ENCODE data around the gene SERPINI2.

Gene SERPINI2

GRCh38 chr3:167473863-167474262 lies at the start of gene SERPINI2:
TSS of gene SERPINI2 (minus strand) at chr3:167474042. CDS start at chr3:167471834, 2,208 bp downstream.
- DNase-seq: no peak

GRCh38 chr3:167521006-167521355 lies 47.1 kb upstream of the SERPINI2 start:
- no peak for DNase-seq

- DNase-seq: no peak
Measured at GRCh38 chr3:167520266-167521005, 46.6 kb upstream of the SERPINI2 start.

GRCh38 chr3:167507954-167508353 lies 34.1 kb upstream of the SERPINI2 start:
- DNase-seq: no peak

GRCh38 chr3:167502401-167502800 lies 28.6 kb upstream of the SERPINI2 start:
- DNase-seq: no peak

- no peak for DNase-seq
Measured at GRCh38 chr3:167501941-167502340, 28.1 kb upstream of the SERPINI2 start.

- no peak for DNase-seq
Measured at GRCh38 chr3:167497903-167498302, 24.1 kb upstream of the SERPINI2 start.

GRCh38 chr3:167493244-167493643 lies 19.4 kb upstream of the SERPINI2 start:
- DNase-seq: no peak

- DNase-seq: no peak
Measured at GRCh38 chr3:167491621-167492020, 17.8 kb upstream of the SERPINI2 start.

GRCh38 chr3:167489571-167489970 lies 15.7 kb upstream of the SERPINI2 start:
- no peak for DNase-seq

GRCh38 chr3:167487556-167487955 lies 13.7 kb upstream of the SERPINI2 start:
- no peak for DNase-seq

GRCh38 chr3:167484551-167484950 lies 10.7 kb upstream of the SERPINI2 start:
- DNase-seq: no peak

- no peak for DNase-seq
Measured at GRCh38 chr3:167483708-167484475, 10.1 kb upstream of the SERPINI2 start.

GRCh38 chr3:167481164-167481563 lies 7.3 kb upstream of the SERPINI2 start:
- no peak for DNase-seq

- DNase-seq: no peak
Measured at GRCh38 chr3:167480748-167481147, 6.9 kb upstream of the SERPINI2 start.

- DNase-seq: no peak
Measured at GRCh38 chr3:167469381-167469780, 4.5 kb downstream of the SERPINI2 start.

- DNase-seq: no peak
Measured at GRCh38 chr3:167467848-167468611, 5.8 kb downstream of the SERPINI2 start.

- no peak for DNase-seq
Measured at GRCh38 chr3:167466966-167467365, 6.9 kb downstream of the SERPINI2 start.

GRCh38 chr3:167456157-167456799 lies 17.6 kb downstream of the SERPINI2 start:
- DNase-seq: no peak

- DNase-seq: no peak
Measured at GRCh38 chr3:167453815-167454214, 20.0 kb downstream of the SERPINI2 start.

GRCh38 chr3:167451282-167451681 lies 22.6 kb downstream of the SERPINI2 start:
- DNase-seq: no peak

GRCh38 chr3:167450675-167451074 lies 23.2 kb downstream of the SERPINI2 start:
- DNase-seq: no peak

GRCh38 chr3:167450195-167450594 lies 23.6 kb downstream of the SERPINI2 start:
- no peak for DNase-seq
